ENCODE data around the gene GSC2.
A peak's percentile ranks its signal among the peaks of the same experiment; 100 is the strongest.

GSC2 gene

GRCh38 chr22:19133561-19133960, 16.5 kb downstream of the GSC2 start:
- DNase-seq (ENCODE audit: low read depth) = no peak

- DNase-seq (ENCODE audit: low read depth) = no peak
Measured at GRCh38 chr22:19132693-19133400, 17.2 kb downstream of the GSC2 start.

- DNase-seq (ENCODE audit: low read depth) = no peak
Measured at GRCh38 chr22:19132153-19132552, 17.9 kb downstream of the GSC2 start.

- DNase-seq (ENCODE audit: low read depth) = no peak
Measured at GRCh38 chr22:19131685-19132015, 18.4 kb downstream of the GSC2 start.

- no peak for DNase-seq (ENCODE audit: low read depth)
Measured at GRCh38 chr22:19130959-19131684, 19.0 kb downstream of the GSC2 start, which contains the start of gene TSSK2. TSS of gene TSSK2 (plus strand) at chr22:19131308. CDS start at chr22:19131400, 92 bp downstream.

GRCh38 chr22:19129871-19130270, 20.2 kb downstream of the GSC2 start:
- no peak for DNase-seq (ENCODE audit: low read depth)

- no peak for DNase-seq (ENCODE audit: low read depth)
Measured at GRCh38 chr22:19128946-19129727, 21.0 kb downstream of the GSC2 start.

- no peak for DNase-seq (ENCODE audit: low read depth)
Measured at GRCh38 chr22:19128009-19128401, 22.1 kb downstream of the GSC2 start.

GRCh38 chr22:19127329-19128008, 22.6 kb downstream of the GSC2 start:
- DNase-seq (ENCODE audit: low read depth) = no peak

GRCh38 chr22:19126309-19127273, 23.5 kb downstream of the GSC2 start:
- no peak for DNase-seq (ENCODE audit: low read depth)

GRCh38 chr22:19125474-19126308, 24.4 kb downstream of the GSC2 start:
- no peak for DNase-seq (ENCODE audit: low read depth)

- DNase-seq (ENCODE audit: low read depth) = no peak
Measured at GRCh38 chr22:19125011-19125410, 25.1 kb downstream of the GSC2 start.

GRCh38 chr22:19124377-19124776, 25.7 kb downstream of the GSC2 start:
- no peak for DNase-seq (ENCODE audit: low read depth)

GRCh38 chr22:19123936-19124335, 26.2 kb downstream of the GSC2 start:
- DNase-seq (ENCODE audit: low read depth) = no peak

GRCh38 chr22:19122752-19123492, 27.2 kb downstream of the GSC2 start:
- DNase-seq (ENCODE audit: low read depth) = no peak

- peak; percentile 91 for DNase-seq (ENCODE audit: low read depth)
Measured at GRCh38 chr22:19122143-19122751, 27.8 kb downstream of the GSC2 start, which contains the start of gene DGCR2. TSS of gene DGCR2 (minus strand) at chr22:19122412. CDS start at chr22:19122206, 206 bp downstream.

GRCh38 chr22:19121631-19122142, 28.4 kb downstream of the GSC2 start:
- no peak for DNase-seq (ENCODE audit: low read depth)

- no peak for DNase-seq (ENCODE audit: low read depth)
Measured at GRCh38 chr22:19120829-19121630, 29.1 kb downstream of the GSC2 start.
